GM18520 (cell line): ENCODE measurements around the gene SDHB.

Source experiments
- ATAC-seq: cut with Tn5 transposase; IDR thresholded peaks from one replicate; pipeline ENCODE4 v1.9.1; 2021; ENCODE audit not compliant: unreplicated experiment

SDHB gene

GRCh38 chr1:16989676-16990391 lies 64.0 kb downstream of the SDHB start:
- no peak for ATAC-seq

DNA sequence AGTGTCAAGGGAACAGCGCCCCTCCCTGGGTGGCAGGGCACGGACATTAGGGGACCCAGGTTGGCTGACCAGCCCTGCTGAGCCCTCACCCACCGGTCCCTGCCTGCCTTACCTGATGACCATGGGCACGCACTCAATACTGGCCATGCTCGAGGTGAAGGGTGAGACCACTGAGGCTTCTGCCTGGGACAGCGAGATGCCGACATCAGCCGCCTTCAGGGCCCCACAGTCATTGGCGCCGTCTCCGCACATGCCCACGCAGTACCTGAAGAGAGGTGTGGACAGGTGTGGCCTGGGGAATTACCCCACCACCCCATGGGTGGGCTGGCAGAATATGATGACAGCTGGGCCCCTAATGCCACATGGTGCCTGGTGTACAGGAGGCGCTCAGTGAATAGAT lies 65.6 kb downstream of the SDHB start:
- no peak for ATAC-seq

GRCh38 chr1:16986962-16987361 lies 66.9 kb downstream of the SDHB start:
- ATAC-seq, result no peak

GRCh38 chr1:16986560-16986959 lies 67.3 kb downstream of the SDHB start:
- ATAC-seq, result no peak

- ATAC-seq, result no peak
These were observed 67.7 kb downstream of the SDHB start for GRCh38 chr1:16986113-16986512.

GRCh38 chr1:16984717-16985116 lies 69.1 kb downstream of the SDHB start:
- ATAC-seq, result no peak

DNA sequence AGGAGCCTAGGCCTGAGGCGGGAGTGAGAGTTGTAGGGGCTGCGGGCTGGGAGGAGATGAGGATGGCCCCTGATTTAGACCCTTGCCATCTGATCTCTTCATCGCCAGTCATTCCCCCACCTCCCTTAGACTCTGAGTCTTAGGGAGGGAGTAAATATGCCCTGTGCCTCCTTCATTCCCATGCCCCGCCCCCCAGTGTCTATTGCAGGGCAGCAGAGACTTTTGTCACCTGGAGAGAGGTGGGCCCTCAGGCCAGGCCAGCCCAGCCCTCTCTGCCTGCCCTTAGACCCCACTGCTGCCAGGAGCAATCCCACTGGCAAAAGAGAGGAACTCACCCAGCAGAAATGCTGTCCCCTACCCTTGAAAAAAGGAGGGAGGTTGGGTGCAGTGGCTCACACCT lies 70.2 kb downstream of the SDHB start:
- ATAC-seq, result no peak

- ATAC-seq, result no peak
These were observed 70.9 kb downstream of the SDHB start for GRCh38 chr1:16982902-16983301.

DNA sequence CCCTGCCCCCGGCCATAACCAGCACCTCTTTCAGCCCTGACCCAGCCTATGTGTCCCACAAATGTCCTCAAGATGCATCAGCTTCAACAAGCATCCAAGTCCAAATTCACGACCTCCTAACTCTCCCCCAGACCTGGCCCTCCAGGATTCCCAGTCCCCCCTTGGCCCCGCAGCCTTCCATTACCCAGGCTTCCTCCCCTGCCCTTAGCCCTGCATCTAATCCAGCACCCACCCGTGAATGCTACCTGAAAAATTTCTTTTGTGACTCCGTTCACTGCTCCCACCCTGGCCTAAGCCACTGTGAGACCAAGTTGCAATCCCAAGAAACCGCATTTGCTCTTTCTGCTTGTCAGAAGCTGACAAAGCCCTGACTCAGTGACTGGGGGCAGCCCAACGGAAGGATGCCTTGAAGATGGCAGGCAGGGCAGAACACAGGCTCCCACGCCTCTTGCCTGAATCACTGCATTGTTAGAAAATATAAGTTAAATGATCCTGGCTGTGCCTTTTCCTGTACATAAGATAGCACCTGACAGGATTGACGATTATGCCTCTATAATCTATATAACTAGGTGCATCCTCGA lies 72.5 kb downstream of the SDHB start:
- no peak for ATAC-seq

DNA sequence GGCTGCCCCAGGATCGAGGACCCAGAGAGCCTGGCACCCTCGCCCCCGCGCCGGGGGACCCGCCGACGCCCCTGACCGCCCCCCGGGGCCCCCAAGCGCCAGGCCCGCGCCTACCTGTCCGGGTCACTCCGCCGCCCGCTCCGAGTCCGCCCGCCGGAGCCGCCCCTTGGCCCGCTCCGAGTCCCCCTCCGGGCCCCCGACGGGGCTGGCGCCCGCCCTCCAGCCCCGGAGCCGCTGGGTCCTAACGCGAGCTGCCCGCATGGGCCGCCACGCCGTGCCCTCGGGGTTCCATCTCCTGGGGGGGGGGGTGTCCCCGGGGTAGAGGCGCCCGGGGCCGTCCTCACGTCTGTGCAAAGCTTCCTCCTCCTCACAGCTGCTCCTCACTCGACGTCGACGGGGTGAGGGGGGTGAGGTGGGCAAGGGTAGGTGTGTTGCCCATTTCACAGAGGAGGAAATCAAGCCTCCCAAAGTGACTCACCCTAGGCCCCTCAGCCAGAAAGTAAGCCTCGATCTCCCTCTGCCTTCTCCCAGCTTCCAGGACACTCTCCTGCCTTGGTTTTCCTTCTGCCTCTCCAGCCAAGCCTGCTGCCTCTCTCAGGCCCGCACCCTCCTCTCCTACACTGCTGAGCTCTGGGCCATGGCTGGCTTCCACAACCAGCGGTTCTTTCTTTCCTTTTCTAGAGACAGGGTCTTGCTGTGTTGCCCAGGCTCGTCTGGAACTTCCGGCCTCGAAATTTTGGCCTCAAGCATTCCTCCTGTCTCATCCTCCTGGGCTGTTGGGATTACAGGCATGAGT lies 73.2 kb downstream of the SDHB start, which contains the start of gene MFAP2:
Gene MFAP2 (minus strand): TSS at position 148 of the 796 bp plus-strand sequence. CDS start 2,347 bp downstream, outside the sequence.
- ATAC-seq, result no peak

DNA sequence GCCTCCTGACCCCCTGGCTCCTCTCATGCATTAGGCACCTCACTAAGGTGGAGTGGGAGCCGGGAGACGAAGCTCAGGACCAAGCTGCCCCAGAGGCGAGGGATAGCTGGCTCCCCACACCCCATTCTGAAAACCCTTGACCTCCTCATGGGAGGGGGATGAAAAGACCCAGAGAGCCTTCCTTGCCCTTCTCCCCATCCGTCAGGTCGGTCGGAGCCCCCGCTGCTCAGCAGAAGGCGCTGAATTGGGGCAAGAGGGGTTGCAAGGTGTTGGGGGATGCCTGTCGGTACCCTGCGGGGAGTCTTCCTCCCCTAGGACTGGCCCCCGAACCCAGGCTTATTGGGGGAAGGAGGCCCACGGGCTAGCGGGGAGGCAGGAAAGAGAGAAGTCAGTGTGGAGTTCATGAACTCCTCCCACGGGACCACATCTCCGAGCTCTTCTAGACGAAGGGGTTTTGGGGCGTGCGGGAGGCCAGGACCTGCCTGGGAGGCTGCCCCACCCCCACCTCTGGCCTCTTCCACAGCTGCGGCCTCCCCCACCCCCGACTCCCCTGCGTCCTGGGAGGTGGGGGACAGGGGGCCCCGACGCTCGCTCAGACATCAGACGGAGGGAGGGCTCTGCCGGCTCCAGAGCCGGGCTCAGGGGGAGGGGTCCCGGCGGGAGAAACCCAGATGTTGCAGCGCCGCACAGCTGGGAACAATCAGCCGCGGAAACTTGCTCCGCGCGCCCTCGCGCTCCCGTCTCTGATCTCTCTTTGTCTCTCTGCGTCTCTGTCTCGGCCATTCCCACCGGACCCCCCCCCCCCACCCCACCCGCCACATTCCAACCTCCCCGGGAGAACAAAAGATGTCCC lies 74.1 kb downstream of the SDHB start:
- no peak for ATAC-seq

DNA sequence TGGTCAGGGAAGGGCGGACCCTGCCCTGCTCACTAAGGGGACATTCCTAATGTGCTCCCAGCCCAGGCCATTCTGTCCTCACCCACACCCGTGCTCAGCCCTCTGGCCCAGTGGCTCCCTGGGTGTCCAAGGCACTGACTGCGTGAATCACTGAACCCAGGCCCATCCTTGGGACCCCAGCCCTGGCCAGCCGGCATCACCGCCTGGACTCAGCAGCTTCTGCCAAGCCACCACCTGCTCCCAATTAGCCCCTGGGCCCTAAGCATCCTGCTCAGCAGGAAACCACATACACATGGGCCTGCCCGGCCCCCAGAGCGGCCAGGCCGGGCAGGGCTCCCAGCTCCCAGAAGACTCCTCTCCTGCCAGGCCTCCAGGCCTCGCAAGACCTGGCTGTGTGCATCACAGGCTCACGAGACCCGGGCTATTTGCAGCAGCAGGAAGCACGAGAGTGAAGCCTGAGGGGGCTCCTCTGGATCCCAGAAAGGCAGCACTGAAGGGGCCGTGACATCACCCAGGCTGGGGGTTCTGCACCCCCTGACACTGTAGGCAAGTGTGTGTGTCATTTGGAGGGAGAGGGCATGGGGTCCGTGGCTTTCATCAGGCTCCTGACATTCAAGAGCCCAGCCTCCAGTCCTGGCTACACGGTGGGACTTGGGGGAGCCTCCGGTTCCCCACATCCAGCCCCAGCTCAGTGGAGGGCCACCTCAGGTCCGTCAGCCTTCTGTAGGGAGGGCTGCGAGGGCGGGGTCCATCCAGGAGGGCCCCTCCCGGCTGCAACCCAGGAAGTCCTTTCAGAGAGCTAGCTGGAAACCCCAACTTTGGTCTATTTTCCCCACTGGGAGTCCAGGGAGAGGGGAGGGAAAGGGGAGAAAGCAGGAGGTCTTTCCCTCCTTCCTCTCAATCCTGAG lies 75.0 kb downstream of the SDHB start:
- ATAC-seq, result no peak

DNA sequence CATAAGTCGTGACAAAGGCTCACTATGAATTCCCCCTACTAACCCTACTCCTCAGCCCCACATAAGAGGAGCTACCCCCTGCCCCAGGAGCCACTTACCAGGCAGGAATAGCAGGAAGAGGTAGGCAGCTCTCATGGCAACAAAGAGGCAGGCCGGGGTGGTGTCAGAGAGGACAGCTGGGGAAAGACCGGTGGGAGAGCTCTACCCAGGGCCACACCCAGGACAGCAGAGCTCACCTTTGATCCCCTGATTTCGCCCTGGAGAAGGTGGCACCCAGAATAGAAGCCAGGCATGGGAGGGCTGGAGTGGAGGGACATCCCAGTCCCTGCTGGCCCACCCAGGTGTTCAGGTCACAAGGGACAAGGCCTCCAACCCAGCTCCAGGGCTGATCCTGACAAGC lies 75.7 kb downstream of the SDHB start:
- ATAC-seq, result no peak

- no peak for ATAC-seq
These were observed 76.5 kb downstream of the SDHB start for GRCh38 chr1:16977377-16977776.

GRCh38 chr1:16976966-16977365 lies 76.9 kb downstream of the SDHB start:
- ATAC-seq, result no peak

- ATAC-seq, result no peak
These were observed 78.0 kb downstream of the SDHB start for GRCh38 chr1:16975838-16976237.

DNA sequence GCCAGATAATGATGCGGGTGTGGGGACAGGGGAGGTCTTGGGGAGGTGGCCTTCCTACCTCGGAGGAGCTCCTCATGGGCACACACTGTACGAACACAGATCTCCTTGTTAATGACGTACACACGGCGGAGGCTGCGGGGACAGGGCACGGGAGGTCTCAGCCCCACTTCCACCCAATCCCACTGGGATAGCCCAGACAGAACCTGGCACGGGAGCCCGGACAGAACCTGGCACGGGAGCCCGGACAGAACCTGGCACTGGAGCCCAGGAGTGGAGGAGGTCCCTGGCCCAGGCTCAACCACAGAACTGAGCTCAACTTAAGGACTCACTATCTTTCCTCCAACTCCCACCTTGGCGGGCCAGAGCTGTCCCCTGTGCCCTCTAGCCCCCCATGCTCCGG lies 78.6 kb downstream of the SDHB start:
- no peak for ATAC-seq

GRCh38 chr1:16973215-16973614 lies 80.6 kb downstream of the SDHB start:
- ATAC-seq, result no peak

DNA sequence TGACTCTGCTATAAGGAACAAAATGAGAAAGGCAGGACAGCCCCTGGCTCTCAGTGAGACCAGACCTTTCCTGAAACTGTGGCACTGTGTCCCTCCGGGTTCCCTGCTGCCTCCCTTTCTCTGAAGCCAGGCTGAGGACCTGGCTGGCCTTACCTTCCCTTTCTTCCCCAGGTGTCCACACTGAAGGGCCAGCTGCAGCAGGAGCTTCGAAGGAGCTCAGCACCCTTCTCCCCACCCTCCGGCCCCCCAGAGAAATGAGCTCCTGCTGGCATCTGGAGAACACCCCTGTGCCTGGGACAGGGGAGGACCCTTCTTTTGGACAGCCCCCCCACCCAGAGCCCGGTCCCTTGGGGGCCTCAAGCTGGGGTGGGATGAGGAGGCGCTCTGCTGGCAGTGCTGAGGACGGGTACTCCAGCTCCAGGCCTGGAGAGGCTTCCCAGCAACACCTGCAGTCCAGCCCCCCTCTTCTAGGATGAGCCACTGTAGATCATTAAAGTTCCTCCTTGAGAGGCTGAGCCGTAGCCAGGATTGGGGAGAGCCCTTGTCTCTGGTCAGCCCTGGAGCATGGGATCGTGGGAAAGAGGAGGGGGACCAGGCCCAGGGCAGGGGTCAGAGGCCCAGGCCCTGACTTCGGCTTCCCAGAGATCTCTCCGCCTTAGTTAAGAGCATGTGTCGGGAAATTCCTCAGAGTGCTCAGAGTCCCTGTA lies 81.5 kb downstream of the SDHB start:
- no peak for ATAC-seq
